GM19467 (cell line): ENCODE measurements around the gene BMP7.

ENCODE experiments used
- ATAC-seq: cut with Tn5 transposase; IDR thresholded peaks from one replicate; pipeline ENCODE4 v1.9.1; 2021; ENCODE audit warnings: mild to moderate bottlenecking, moderate library complexity; ENCODE audit not compliant: unreplicated experiment

Gene BMP7

GRCh38 chr20:57131601-57132391, 134.6 kb downstream of the BMP7 start:
- ATAC-seq: no peak

- ATAC-seq: no peak
Measured at GRCh38 chr20:57131077-57131476, 135.4 kb downstream of the BMP7 start.

- no peak for ATAC-seq
Measured at GRCh38 chr20:57130160-57130772, 136.2 kb downstream of the BMP7 start.

GRCh38 chr20:57129303-57129702, 137.1 kb downstream of the BMP7 start:
- no peak for ATAC-seq

GRCh38 chr20:57128044-57128757, 138.2 kb downstream of the BMP7 start:
- ATAC-seq: no peak

- no peak for ATAC-seq
Measured at GRCh38 chr20:57126481-57127092, 139.9 kb downstream of the BMP7 start.

GRCh38 chr20:57124800-57125517, 141.5 kb downstream of the BMP7 start:
- no peak for ATAC-seq

- no peak for ATAC-seq
Measured at GRCh38 chr20:57124366-57124765, 142.1 kb downstream of the BMP7 start.

- ATAC-seq: no peak
Measured at GRCh38 chr20:57123504-57123903, 142.9 kb downstream of the BMP7 start.

- ATAC-seq: no peak
Measured at GRCh38 chr20:57122536-57123489, 143.6 kb downstream of the BMP7 start.

GRCh38 chr20:57118964-57119363, 147.5 kb downstream of the BMP7 start:
- ATAC-seq: no peak
